Kidney (tissue), 14 donors: Measurements from ENCODE around the gene FAM107B. TPM values are rescaled to one million over a fixed set of nuclear protein-coding genes. Genes with fewer than 3 reads are reported as not detected.
A peak's percentile ranks its signal among the peaks of the same experiment; 100 is the strongest.

Experiments
- DNase-seq, 5 donors: peaks; one replicate each; pipeline ENCODE4 v3.0.0-alpha.2; 2013 to 2020
- FAIRE-seq: peaks from 2 replicates; lab custom pipeline; 2012; peaks lifted over from hg19 to GRCh38; lab: Jason Lieb, UNC
- H3K27ac ChIP-seq, 2 donors: one replicate each; pipeline ENCODE4 v1.7.0; 2013; ENCODE audit warnings: low read depth in 2 of 2, low read length in 2 of 2, inconsistent platforms in 1 of 2
- H3K27me3 ChIP-seq: one replicate; pipeline ENCODE4 v1.7.1; 2013; ENCODE audit warnings: low read length, inconsistent platforms; ENCODE audit not compliant: control insufficient read depth, insufficient read depth
- H3K36me3 ChIP-seq, 3 donors: one replicate each; pipeline versions ENCODE4 v1.7.0 to v1.7.1; 2013; ENCODE audit warnings: low read length in 3 of 3, control low read depth in 1 of 3, inconsistent platforms in 1 of 3; ENCODE audit not compliant: insufficient read depth in 3 of 3, control insufficient read depth in 2 of 3
- H3K4me1 ChIP-seq, 3 donors: one replicate each; pipeline versions ENCODE4 v1.7.0 to v1.7.1; 2013; ENCODE audit warnings: low read length in 3 of 3, inconsistent platforms in 1 of 3, low read depth in 1 of 3; ENCODE audit not compliant: control insufficient read depth in 2 of 3, insufficient read depth in 2 of 3
- H3K4me3 ChIP-seq, 3 donors: one replicate each; pipeline versions ENCODE4 v1.7.0 to v1.8.1; 2013; ENCODE audit warnings: low read length in 3 of 3, control low read depth in 1 of 3, inconsistent platforms in 1 of 3
- H3K9ac ChIP-seq, 3 donors: one replicate each; pipeline versions ENCODE4 v1.7.0 to v1.7.1; 2013; ENCODE audit warnings: low read length in 3 of 3, control low read depth in 1 of 3, inconsistent platforms in 1 of 3
- H3K9me3 ChIP-seq, 3 donors: one replicate each; pipeline versions ENCODE4 v1.7.0 to v1.7.1; 2013; ENCODE audit warnings: low read length in 3 of 3, control low read depth in 1 of 3, inconsistent platforms in 1 of 3; ENCODE audit not compliant: control insufficient read depth in 2 of 3, insufficient read depth in 1 of 3
- CTCF ChIP-seq: IDR thresholded peaks from 3 replicates; pipeline ENCODE4 v1.5.1; 2012; ENCODE audit warnings: mild to moderate bottlenecking, moderate library complexity, borderline replicate concordance; ENCODE audit not compliant: insufficient read depth; ENCODE audit errors: extremely low read depth
- intact Hi-C: fragments of 100-400 bp; cut with DNase I; formaldehyde crosslinking; loops from one replicate; pipeline ENCODE4 v1.11.1; 2022
- polyA plus RNA-seq: library from polyadenylated mRNA; stranded (reverse); fragments of 350-450 nt; fragmentation: Illumina TruSeq; extraction: RNeasy Lipid Tissue Mini Kit (QIAGEN cat#74804); gene quantifications from one replicate; pipeline ENCODE4 v1.2.3, GENCODE V29; 2014; ENCODE audit warnings: low read depth, low replicate concordance; ENCODE audit not compliant: insufficient read depth
- total RNA-seq: library from RNA; stranded (reverse); fragmentation: NEBNext Ultra II Directional; extraction: Animal tissue kit (Norgen Biotek cat#: 25700); gene quantifications from one replicate; pipeline ENCODE4 v1.2.1, GENCODE V29; 2021
- donor health status: control.
- donor health status: control.
- donor health status: control.
- donor health status: control.
- donor health status: control.
- donor health status: DM: yes; HTN: yes; CAD: no.
- donor health status: Normal renal cell carcinoma (clear cell type).

FAM107B gene
- total and polyA plus RNA-seq, 2 donors from 2014 or later = 105 to 122 TPM

GRCh38 chr10:14665865-14666857 is 108.5 kb downstream of the FAM107B start:
- intact Hi-C loops = no loop called here
- no peak for TF ChIP-seq CTCF
- DNase-seq = peak in 1 of 5 donors; percentile 15
- Histone ChIP-seq H3K4me1 (no peaks in the 10 kb centered on the region), H3K27ac (no peak overlapping the region), H3K36me3 (no peaks in the 10 kb centered on the region), H3K9me3 (no peaks in the 10 kb centered on the region), H3K4me3 (no peak overlapping the region), H3K9ac (no peak overlapping the region), H3K27me3 (no peaks in the 10 kb centered on the region)
- FAIRE-seq = no peak

- no peaks in the 10 kb centered on the region for H3K27me3 ChIP-seq
- no peak for FAIRE-seq
- DNase-seq = peak in 2 of 5 donors; percentile 31 to 78
These were observed 109.4 kb downstream of the FAM107B start for GRCh38 chr10:14665304-14665703.

GRCh38 chr10:14664345-14664744 is 110.4 kb downstream of the FAM107B start:
- H3K36me3 ChIP-seq = no peaks in the 10 kb centered on the region
- no peaks in the 10 kb centered on the region for H3K27me3 ChIP-seq
- H3K4me1 ChIP-seq = peaks cover 0 to 2% (median 0%) of the 10 kb centered on the region in 3 donors
- no peaks in the 10 kb centered on the region for H3K9me3 ChIP-seq
- intact Hi-C loops = no loop called here
- H3K4me3 ChIP-seq = no peak overlapping the region
- H3K9ac ChIP-seq = no peak overlapping the region
- DNase-seq (no peak), FAIRE-seq (no peak)
- no peak for TF ChIP-seq CTCF
- no peak overlapping the region for H3K27ac ChIP-seq

More at GRCh38 chr10:14665304-14665703, 109.4 kb downstream of the FAM107B start:
- Histone ChIP-seq H3K36me3 (no peaks in the 10 kb centered on the region), H3K4me1 (peaks cover 0 to 2% (median 0%) of the 10 kb centered on the region in 3 donors), H3K9me3 (no peaks in the 10 kb centered on the region), H3K4me3 (no peak overlapping the region), H3K27ac (no peak overlapping the region), H3K9ac (no peak overlapping the region)
- intact Hi-C loops = no loop called here
- TF ChIP-seq CTCF = no peak
